Kidney (tissue), 14 donors: Measurements from ENCODE around the gene MPL. TPM values are rescaled to one million over a fixed set of nuclear protein-coding genes. Genes with fewer than 3 reads are reported as not detected.

Source experiments
- DNase-seq, 5 donors: peaks; one replicate each; pipeline ENCODE4 v3.0.0-alpha.2; 2013 to 2020
- FAIRE-seq: peaks from 2 replicates; lab custom pipeline; 2012; peaks lifted over from hg19 to GRCh38; lab: Jason Lieb, UNC
- H3K27ac ChIP-seq, 2 donors: one replicate each; pipeline ENCODE4 v1.7.0; 2013; ENCODE audit warnings: low read depth in 2 of 2, low read length in 2 of 2, inconsistent platforms in 1 of 2
- H3K27me3 ChIP-seq: one replicate; pipeline ENCODE4 v1.7.1; 2013; ENCODE audit warnings: low read length, inconsistent platforms; ENCODE audit not compliant: control insufficient read depth, insufficient read depth
- H3K36me3 ChIP-seq, 3 donors: one replicate each; pipeline versions ENCODE4 v1.7.0 to v1.7.1; 2013; ENCODE audit warnings: low read length in 3 of 3, control low read depth in 1 of 3, inconsistent platforms in 1 of 3; ENCODE audit not compliant: insufficient read depth in 3 of 3, control insufficient read depth in 2 of 3
- H3K4me1 ChIP-seq, 3 donors: one replicate each; pipeline versions ENCODE4 v1.7.0 to v1.7.1; 2013; ENCODE audit warnings: low read length in 3 of 3, inconsistent platforms in 1 of 3, low read depth in 1 of 3; ENCODE audit not compliant: control insufficient read depth in 2 of 3, insufficient read depth in 2 of 3
- H3K4me3 ChIP-seq, 3 donors: one replicate each; pipeline versions ENCODE4 v1.7.0 to v1.8.1; 2013; ENCODE audit warnings: low read length in 3 of 3, control low read depth in 1 of 3, inconsistent platforms in 1 of 3
- H3K9ac ChIP-seq, 3 donors: one replicate each; pipeline versions ENCODE4 v1.7.0 to v1.7.1; 2013; ENCODE audit warnings: low read length in 3 of 3, control low read depth in 1 of 3, inconsistent platforms in 1 of 3
- H3K9me3 ChIP-seq, 3 donors: one replicate each; pipeline versions ENCODE4 v1.7.0 to v1.7.1; 2013; ENCODE audit warnings: low read length in 3 of 3, control low read depth in 1 of 3, inconsistent platforms in 1 of 3; ENCODE audit not compliant: control insufficient read depth in 2 of 3, insufficient read depth in 1 of 3
- intact Hi-C: fragments of 100-400 bp; cut with DNase I; formaldehyde crosslinking; loops from one replicate; pipeline ENCODE4 v1.11.1; 2022
- polyA plus RNA-seq: library from polyadenylated mRNA; stranded (reverse); fragments of 350-450 nt; fragmentation: Illumina TruSeq; extraction: RNeasy Lipid Tissue Mini Kit (QIAGEN cat#74804); gene quantifications from one replicate; pipeline ENCODE4 v1.2.3, GENCODE V29; 2014; ENCODE audit warnings: low read depth, low replicate concordance; ENCODE audit not compliant: insufficient read depth
- total RNA-seq: library from RNA; stranded (reverse); fragmentation: NEBNext Ultra II Directional; extraction: Animal tissue kit (Norgen Biotek cat#: 25700); gene quantifications from one replicate; pipeline ENCODE4 v1.2.1, GENCODE V29; 2021
- TF ChIP-seq, protein P1 (sequence below): IDR thresholded peaks from 3 replicates; pipeline ENCODE4 v1.5.1; 2012; ENCODE audit warnings: mild to moderate bottlenecking, moderate library complexity, borderline replicate concordance; ENCODE audit not compliant: insufficient read depth; ENCODE audit errors: extremely low read depth
- donor health status: control.
- donor health status: control.
- donor health status: control.
- donor health status: control.
- donor health status: control.
- donor health status: DM: yes; HTN: yes; CAD: no.
- donor health status: Normal renal cell carcinoma (clear cell type).

The MPL gene
- total and polyA plus RNA-seq, 2 donors from 2014 or later = 0.25 TPM; not detected in 1

DNA sequence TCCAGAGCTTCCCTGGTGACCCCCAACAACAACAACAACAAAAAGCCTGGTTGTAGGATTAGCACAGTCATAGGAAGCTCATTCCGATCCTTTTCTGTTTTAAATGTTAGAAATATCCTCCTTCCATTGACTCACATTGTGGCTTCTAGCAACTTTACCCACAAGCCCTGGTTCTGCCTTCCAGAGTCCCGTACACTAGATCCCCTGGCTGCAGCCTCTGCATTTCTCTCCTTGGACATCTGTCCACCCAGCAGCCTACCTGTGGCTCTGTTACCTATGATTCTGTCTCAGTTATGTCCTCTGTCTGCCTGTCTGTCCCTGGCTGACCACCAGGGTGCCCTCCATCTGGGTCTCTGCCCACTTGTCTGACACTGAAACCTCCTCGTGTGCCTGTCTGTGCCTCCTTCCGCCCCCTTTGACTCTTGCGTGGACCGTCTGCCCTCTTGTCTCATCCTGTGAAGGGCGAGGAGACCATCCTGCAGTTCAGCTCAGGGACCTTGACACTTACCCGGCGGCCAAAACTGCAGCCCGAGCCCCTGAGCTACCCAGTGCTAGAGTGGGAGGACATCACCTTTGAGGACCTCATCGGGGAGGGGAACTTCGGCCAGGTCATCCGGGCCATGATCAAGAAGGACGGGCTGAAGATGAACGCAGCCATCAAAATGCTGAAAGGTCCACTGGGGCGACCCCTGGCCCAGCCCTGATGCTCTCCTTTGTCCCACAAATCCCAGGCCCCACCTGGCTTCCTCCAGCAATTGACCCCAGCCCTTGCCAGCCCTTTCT, 20.7 kb upstream of the MPL start:
- intact Hi-C loops = no loop called here
- Histone ChIP-seq H3K27ac (no peak overlapping the region), H3K27me3 (no peaks in the 10 kb centered on the region), H3K9me3 (no peaks in the 10 kb centered on the region), H3K4me1 (peaks cover 0 to 5% (median 0%) of the 10 kb centered on the region in 3 donors), H3K9ac (no peak overlapping the region), H3K36me3 (no peaks in the 10 kb centered on the region), H3K4me3 (no peak overlapping the region)
- FAIRE-seq (no peak), DNase-seq (peak in 1 of 5 donors; percentile 27)
- TF ChIP-seq, protein P1, sequence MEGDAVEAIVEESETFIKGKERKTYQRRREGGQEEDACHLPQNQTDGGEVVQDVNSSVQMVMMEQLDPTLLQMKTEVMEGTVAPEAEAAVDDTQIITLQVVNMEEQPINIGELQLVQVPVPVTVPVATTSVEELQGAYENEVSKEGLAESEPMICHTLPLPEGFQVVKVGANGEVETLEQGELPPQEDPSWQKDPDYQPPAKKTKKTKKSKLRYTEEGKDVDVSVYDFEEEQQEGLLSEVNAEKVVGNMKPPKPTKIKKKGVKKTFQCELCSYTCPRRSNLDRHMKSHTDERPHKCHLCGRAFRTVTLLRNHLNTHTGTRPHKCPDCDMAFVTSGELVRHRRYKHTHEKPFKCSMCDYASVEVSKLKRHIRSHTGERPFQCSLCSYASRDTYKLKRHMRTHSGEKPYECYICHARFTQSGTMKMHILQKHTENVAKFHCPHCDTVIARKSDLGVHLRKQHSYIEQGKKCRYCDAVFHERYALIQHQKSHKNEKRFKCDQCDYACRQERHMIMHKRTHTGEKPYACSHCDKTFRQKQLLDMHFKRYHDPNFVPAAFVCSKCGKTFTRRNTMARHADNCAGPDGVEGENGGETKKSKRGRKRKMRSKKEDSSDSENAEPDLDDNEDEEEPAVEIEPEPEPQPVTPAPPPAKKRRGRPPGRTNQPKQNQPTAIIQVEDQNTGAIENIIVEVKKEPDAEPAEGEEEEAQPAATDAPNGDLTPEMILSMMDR = no peak

DNA sequence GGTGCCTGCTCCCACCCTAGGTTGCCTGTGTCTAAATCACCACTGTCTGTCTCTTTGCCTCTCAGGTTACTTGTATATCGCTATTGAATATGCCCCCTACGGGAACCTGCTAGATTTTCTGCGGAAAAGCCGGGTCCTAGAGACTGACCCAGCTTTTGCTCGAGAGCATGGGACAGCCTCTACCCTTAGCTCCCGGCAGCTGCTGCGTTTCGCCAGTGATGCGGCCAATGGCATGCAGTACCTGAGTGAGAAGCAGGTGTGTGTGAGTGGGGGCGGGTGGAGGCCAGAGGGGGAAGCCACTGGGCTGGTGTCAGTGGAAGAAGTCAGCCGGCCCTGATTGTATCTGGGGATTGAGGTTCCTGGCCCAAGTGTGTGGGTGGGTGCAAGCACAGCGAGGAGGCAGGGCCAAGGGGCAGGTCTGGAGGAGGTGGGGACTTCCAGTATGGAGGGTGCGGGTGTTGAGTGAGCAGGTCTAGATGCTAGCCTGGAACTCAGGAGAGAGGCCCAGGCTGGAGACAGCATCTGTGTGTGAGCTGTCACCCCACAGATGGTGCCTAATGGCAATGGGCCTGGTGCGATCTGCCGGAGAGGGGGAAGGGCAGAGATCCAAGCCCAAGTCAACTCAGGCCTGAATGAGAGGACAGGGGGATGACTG, 19.7 kb upstream of the MPL start:
- TF ChIP-seq, protein P1 = no peak
- no peaks in the 10 kb centered on the region for H3K9me3 ChIP-seq
- FAIRE-seq (no peak), DNase-seq (peak in 1 of 5 donors; percentile 42)
- H3K9ac ChIP-seq = no peak overlapping the region
- H3K36me3 ChIP-seq = no peaks in the 10 kb centered on the region
- H3K27me3 ChIP-seq = no peaks in the 10 kb centered on the region
- no peak overlapping the region for H3K4me3 ChIP-seq
- H3K4me1 ChIP-seq = peaks cover 0 to 5% (median 0%) of the 10 kb centered on the region in 3 donors
- H3K27ac ChIP-seq = no peak overlapping the region
- intact Hi-C loops = no loop called here

DNA sequence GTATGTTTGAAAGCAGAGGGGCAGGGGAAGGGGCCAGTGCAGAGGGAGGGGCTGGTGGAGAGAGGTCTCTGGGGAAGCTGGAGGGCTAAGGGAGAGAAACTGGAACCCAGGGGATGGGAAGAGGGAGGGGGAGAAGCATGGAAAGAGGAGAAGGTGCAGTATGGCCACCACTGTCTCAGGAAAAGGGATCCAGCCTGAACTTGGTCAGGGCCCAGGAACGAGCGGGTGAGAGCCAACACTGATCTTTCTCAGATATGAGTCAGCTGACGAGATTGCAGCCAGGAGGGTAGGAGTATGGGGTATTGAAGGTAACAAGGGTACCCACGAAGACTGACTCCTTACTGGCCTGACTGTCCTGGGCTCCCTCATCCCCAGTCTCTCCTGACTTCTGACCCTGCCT, 18.8 kb upstream of the MPL start:
- DNase-seq (peak in 1 of 5 donors; percentile 13), FAIRE-seq (no peak)
- H3K27ac ChIP-seq = no peak overlapping the region
- no peaks in the 10 kb centered on the region for H3K36me3 ChIP-seq
- H3K4me3 ChIP-seq = no peak overlapping the region
- H3K9me3 ChIP-seq = no peaks in the 10 kb centered on the region
- H3K9ac ChIP-seq = no peak overlapping the region
- H3K4me1 ChIP-seq = peaks cover 0 to 5% (median 0%) of the 10 kb centered on the region in 3 donors
- no peaks in the 10 kb centered on the region for H3K27me3 ChIP-seq
- intact Hi-C loops = no loop called here
- TF ChIP-seq, protein P1 = no peak
